GM12878 (cell line): ENCODE measurements around the gene RPS27L. TPM values are rescaled to one million over a fixed set of nuclear protein-coding genes. Genes with fewer than 3 reads are reported as not detected.

Source experiments
- ATAC-seq: fragments of 200-7000 bp; cut with Tn5 transposase; 3 replicates; pipeline ENCODE4 v1.9.1; 2020; ENCODE audit warnings: mild to moderate bottlenecking, moderate library complexity
- BruUV-seq: library from RNA; stranded (reverse); fragments of 400-500 nt; replicated peaks from 2 replicates; lab custom pipeline; 2021; lab: Mats Ljungman, UMichigan
- CTCF ChIA-PET: fragments of 300-600 bp; sonication (Branson Sonifier 250); formaldehyde crosslinking; extraction: SDS; loops from one replicate; lab custom pipeline; 2021; ENCODE audit warnings: inconsistent platforms; lab: Yijun Ruan, JAX
- POLR2A ChIA-PET: fragments of 350-600 bp; formaldehyde crosslinking; extraction: SDS; loops from one replicate; lab custom pipeline; 2021; ENCODE audit warnings: inconsistent platforms; lab: Charles Lee
- RAD21 ChIA-PET: fragments of 300-600 bp; sonication (Branson Sonifier 250); formaldehyde crosslinking; loops from one replicate; lab custom pipeline; 2023; ENCODE audit warnings: antibody characterized with exemption; ENCODE audit not compliant: unreplicated experiment; lab: Charles Lee
- SMC1A ChIA-PET: fragments of 300-600 bp; sonication (Branson Sonifier 250); formaldehyde crosslinking; loops from one replicate; lab custom pipeline; 2023; ENCODE audit not compliant: unreplicated experiment, uncharacterized antibody; lab: Charles Lee
- DNase-seq: peaks from one replicate; pipeline ENCODE4 v3.0.0-alpha.2; 2011; ENCODE audit warnings: low read depth, low spot score
- FAIRE-seq: peaks from 3 replicates; lab custom pipeline; 2011; peaks lifted over from hg19 to GRCh38; lab: Jason Lieb, UNC
- H2AFZ ChIP-seq: 2 replicates; pipeline ENCODE4 v1.6.0; 2011; ENCODE audit warnings: low read depth, low read length, control low read depth; ENCODE audit not compliant: control insufficient read depth
- H3K27ac ChIP-seq: 2 replicates; pipeline ENCODE4 v1.5.1; 2011; ENCODE audit warnings: control low read depth; ENCODE audit not compliant: control insufficient read depth, insufficient read depth
- H3K27me3 ChIP-seq, 2 experiments: replicated peaks in 1 of 2; 2 replicates each; pipeline versions ENCODE4 v1.6.0 to v1.6.1; 2011; ENCODE audit warnings: low read length in 1 of 2; ENCODE audit not compliant: control insufficient read depth in 2 of 2, insufficient read depth in 2 of 2
- H3K36me3 ChIP-seq, 2 experiments: 2 replicates each; pipeline ENCODE4 v1.5.1; 2011; ENCODE audit warnings: low read length in 1 of 2; ENCODE audit not compliant: control insufficient read depth in 2 of 2, insufficient read depth in 2 of 2
- H3K4me1 ChIP-seq: 2 replicates; pipeline ENCODE4 v1.6.1; 2011; ENCODE audit warnings: mild to moderate bottlenecking, low read length, moderate library complexity, mixed read lengths; ENCODE audit not compliant: control insufficient read depth, insufficient read depth
- H3K4me2 ChIP-seq: 2 replicates; pipeline ENCODE4 v1.6.0; 2011; ENCODE audit warnings: control low read depth; ENCODE audit not compliant: control insufficient read depth, insufficient read depth
- H3K4me3 ChIP-seq: fragments of 200-600 bp; sonication (generic); 2 replicates; pipeline ENCODE4 v1.5.1; 2016
- H3K79me2 ChIP-seq: 2 replicates; pipeline ENCODE4 v1.6.0; 2011; ENCODE audit warnings: low read length; ENCODE audit not compliant: control insufficient read depth, insufficient read depth
- H3K9ac ChIP-seq: 2 replicates; pipeline ENCODE4 v1.8.0; 2011; ENCODE audit warnings: low read length, control low read depth, mixed read lengths; ENCODE audit not compliant: control insufficient read depth, insufficient read depth
- H3K9me3 ChIP-seq: replicated peaks from 3 replicates; pipeline ENCODE4 v1.5.1; 2011; ENCODE audit warnings: mild to moderate bottlenecking, low read length; ENCODE audit not compliant: control insufficient read depth, insufficient read depth
- H4K20me1 ChIP-seq: 2 replicates; pipeline ENCODE4 v1.6.0; 2011; ENCODE audit not compliant: control insufficient read depth, insufficient read depth
- E4F1 ChIP-seq: fragments of 450-650 bp; IDR thresholded peaks from 2 replicates; pipeline ENCODE4 v1.6.1; 2018; ENCODE audit warnings: borderline replicate concordance, mild to moderate bottlenecking; ENCODE audit not compliant: partially characterized antibody
- IKZF1 ChIP-seq: fragments of 450-650 bp; conservative IDR thresholded peaks from 2 replicates; pipeline ENCODE4 v1.6.1; 2017; ENCODE audit warnings: antibody characterized with exemption, mild to moderate bottlenecking
- NFYB ChIP-seq: IDR thresholded peaks from 2 replicates; pipeline ENCODE4 v1.6.1; 2011; ENCODE audit warnings: low read depth, mild to moderate bottlenecking, low read length, improper control_type of control experiment, moderate library complexity; ENCODE audit not compliant: insufficient read depth
- SUZ12 ChIP-seq: fragments of 200-600 bp; sonication (generic); IDR thresholded peaks from one replicate; pipeline ENCODE4 v1.6.1; 2018; ENCODE audit warnings: antibody characterized with exemption, mild to moderate bottlenecking; ENCODE audit not compliant: unreplicated experiment
- WGBS: methylation state at CpG from one replicate; pipeline ENCODE4 v1.1.6; 2016; ENCODE audit warnings: low lambda C conversion rate; ENCODE audit not compliant: insufficient replicate concordance, insufficient coverage; ENCODE audit errors: missing lambda C conversion rate; 5-methylcytosine and 5-hydroxymethylcytosine counted together
- in situ Hi-C: fragments of 300-500 bp; cut with MboI; formaldehyde crosslinking; loops from 9 replicates; pipeline ENCODE4 v1.14.3; 2018; ENCODE audit warnings: mixed read lengths
- intact Hi-C: fragments of 100-400 bp; cut with micrococcal nuclease; formaldehyde crosslinking; loops from one replicate; pipeline ENCODE4 v1.14.2; 2022; ENCODE audit not compliant: unreplicated experiment
- polyA plus RNA-seq, 11 experiments: library from polyadenylated mRNA; depleted of rRNA in 4 of 11; unstranded in 6 of 11; stranded (reverse) in 5 of 11; fragments of >200 nt; fragmentation: Nextera tagmentation in 4 of 11; fragmentation: Illumina TruSeq in 1 of 11; extraction: Ambion mirVana in 4 of 11; extraction: Trizol in 1 of 11; gene quantifications; 1 replicate in 1 of 11; 2 replicates in 10 of 11; pipeline versions ENCODE4 v1.2.1 to v1.2.3, GENCODE V29; 2011 to 2016; ENCODE audit warnings: inconsistent platforms in 2 of 11, missing spikeins in 2 of 11, low read depth in 1 of 11
- total RNA-seq, 4 experiments: library from RNA; depleted of rRNA in 3 of 4; stranded (reverse); fragments of >200 nt in 3 of 4; fragmentation: Illumina TruSeq in 1 of 4; extraction: Trizol in 1 of 4; gene quantifications; 2 replicates each; pipeline versions ENCODE4 v1.2.1 to v1.2.3, GENCODE V29; 2013 to 2021

The RPS27L gene
- total and polyA plus RNA-seq, 10 of the 15 experiments (the other 5 are each of a cell fraction or from before 2014, with no cell fraction given): 133 to 970 (median 220) TPM

DNA sequence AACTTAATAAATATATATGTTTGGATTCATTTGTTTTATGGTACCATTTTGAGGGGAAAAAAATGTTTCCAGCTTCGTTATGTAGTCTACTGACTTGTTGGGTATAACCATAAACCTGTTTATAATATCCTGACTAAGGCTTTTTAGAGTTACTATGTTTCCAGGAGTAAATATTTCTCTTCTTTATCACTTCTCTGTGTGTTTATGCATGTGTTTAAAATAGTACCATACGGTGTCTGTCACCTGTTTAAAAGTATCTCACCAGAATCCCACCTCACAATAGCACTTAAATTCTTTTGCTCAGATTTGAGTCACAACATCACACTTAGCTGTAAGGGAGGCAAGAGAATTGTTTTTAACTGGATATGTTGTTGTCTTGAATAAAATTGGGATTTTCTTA lies 20.5 kb downstream of the RPS27L start:
- no peaks in the 10 kb centered on the region for H3K4me1 ChIP-seq
- ATAC-seq (no peak), FAIRE-seq (no peak), DNase-seq (no peak)
- RAD21 ChIA-PET: interaction anchor here (1.4 to 1.6 kb wide), 2 partner anchors 10 to 21 kb away, joined by 3 to 4 read pairs; partner anchors contain the start of gene RPS27L
- in situ Hi-C loops (no loop called here), intact Hi-C loops (no loop called here)
- 100% methylated on average over 2 of the region's 2 CpGs for WGBS
- H3K4me2 ChIP-seq: no peak overlapping the region
- TF ChIP-seq SUZ12 (no peak), IKZF1 (no peak)
- H3K9ac ChIP-seq: no peak overlapping the region
- H3K27ac ChIP-seq: no peak overlapping the region
- no peaks in the 10 kb centered on the region for H3K27me3 ChIP-seq
- H2AFZ ChIP-seq: no peak overlapping the region
- SMC1A ChIA-PET: interaction anchor here (0.6 to 5.7 kb wide), 2 partner anchors 11 to 29 kb away, joined by 3 to 21 read pairs; no protein-coding TSS in a partner anchor
- CTCF ChIA-PET: interaction anchor here (1.7 to 2.2 kb wide), 2 partner anchors 10 to 89 kb away, joined by 3 to 8 read pairs; no protein-coding TSS in a partner anchor
- H3K79me2 ChIP-seq: no peaks in the 10 kb centered on the region
- POLR2A ChIA-PET: no interaction called here
- no peaks in the 10 kb centered on the region for H3K9me3 ChIP-seq
- peaks cover 0 to 3% of the 10 kb centered on the region in 2 experiments; a peak in 1 of 4 replicates for H3K36me3 ChIP-seq
- no peak overlapping the region for H3K4me3 ChIP-seq
- no peaks in the 10 kb centered on the region for H4K20me1 ChIP-seq
- BruUV-seq: no TSS peak

DNA sequence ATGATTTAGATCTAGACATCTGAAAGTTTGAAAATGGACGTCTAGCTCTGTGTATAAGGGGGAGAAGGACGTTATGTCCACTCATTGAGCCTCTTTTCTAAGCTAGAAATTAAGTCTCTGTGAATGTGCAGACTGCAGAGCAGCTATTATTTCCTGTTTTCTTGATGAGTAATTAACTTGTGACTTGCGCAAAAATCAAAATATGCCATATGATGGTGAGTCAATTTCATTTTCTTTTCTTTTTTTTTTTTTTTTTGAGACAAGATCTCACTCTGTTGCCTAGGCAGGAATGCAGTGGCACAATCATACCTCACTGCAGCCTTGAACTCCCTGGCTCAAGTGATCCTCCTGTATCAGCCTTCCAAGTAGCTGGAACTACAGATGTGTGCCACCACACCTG lies 21.5 kb downstream of the RPS27L start:
- CTCF ChIA-PET: interaction anchor here (1.1 to 2.2 kb wide), 3 partner anchors 11 to 266 kb away, joined by 3 to 8 read pairs (median 3); no protein-coding TSS in a partner anchor
- RAD21 ChIA-PET: interaction anchor here (0.7 to 1.4 kb wide), 2 partner anchors 22 to 457 kb away, joined by 3 read pairs; partner anchors contain the start of gene RPS27L
- Histone ChIP-seq H3K27ac (no peak overlapping the region), H3K9me3 (no peaks in the 10 kb centered on the region), H3K36me3 (peaks cover 0 to 3% of the 10 kb centered on the region in 2 experiments; a peak in 1 of 4 replicates), H4K20me1 (no peaks in the 10 kb centered on the region), H3K9ac (no peak overlapping the region), H3K4me2 (no peak overlapping the region), H3K79me2 (no peaks in the 10 kb centered on the region), H3K4me3 (no peak overlapping the region), H3K4me1 (no peaks in the 10 kb centered on the region), H3K27me3 (no peaks in the 10 kb centered on the region), H2AFZ (no peak overlapping the region)
- WGBS: 75% methylated on average over 3 of the region's 3 CpGs
- in situ Hi-C loops (no loop called here), intact Hi-C loops (no loop called here)
- POLR2A ChIA-PET: no interaction called here
- DNase-seq (no peak), FAIRE-seq (no peak), ATAC-seq (no peak)
- no TSS peak for BruUV-seq
- TF ChIP-seq E4F1 (no peak), NFYB (no peak)
- SMC1A ChIA-PET: interaction anchor here (0.7 to 5.7 kb wide), 3 partner anchors 10 to 12 kb away, joined by 5 to 21 read pairs (median 6); no protein-coding TSS in a partner anchor
